HepG2 (cell line): Measurements from ENCODE around the gene HAO2. TPM values are rescaled to one million over a fixed set of nuclear protein-coding genes. Genes with fewer than 3 reads are reported as not detected.
A peak's percentile ranks its signal among the peaks of the same experiment; 100 is the strongest.

Experiments used
- ATAC-seq: fragments of 200-7000 bp; cut with Tn5 transposase; 3 replicates; pipeline ENCODE4 v1.9.1; 2020; ENCODE audit warnings: mild to moderate bottlenecking, moderate library complexity
- BruUV-seq: library from RNA; stranded (reverse); fragments of 400-500 nt; replicated peaks from 2 replicates; lab custom pipeline; 2021; lab: Mats Ljungman, UMichigan
- CTCF ChIA-PET: fragments of 300-600 bp; formaldehyde crosslinking; extraction: SDS; loops from one replicate; lab custom pipeline; 2021; ENCODE audit warnings: low total read pairs, inconsistent platforms, low intra/inter-chr PET ratio; lab: Yijun Ruan, JAX
- POLR2A ChIA-PET: fragments of 350-600 bp; sonication (Branson Sonifier 250); formaldehyde crosslinking; loops from one replicate; lab custom pipeline; 2020; ENCODE audit warnings: antibody characterized with exemption, inconsistent platforms; lab: Yijun Ruan, JAX
- DNase-seq: peaks from one replicate; pipeline ENCODE4 v3.0.0-alpha.2; 2015; ENCODE audit warnings: low spot score
- FAIRE-seq: peaks from 3 replicates; lab custom pipeline; 2011; peaks lifted over from hg19 to GRCh38; lab: Jason Lieb, UNC
- H2AFZ ChIP-seq: one replicate; pipeline ENCODE4 v1.6.1; 2011; ENCODE audit warnings: low read length, inconsistent platforms
- H3K27ac ChIP-seq: fragments of 300-600 bp; 3 replicates; pipeline ENCODE4 v1.8.0; 2011; ENCODE audit warnings: mixed run types, mild to moderate bottlenecking, mixed read lengths, low read length, inconsistent platforms; ENCODE audit not compliant: insufficient read depth; ENCODE audit errors: extremely low read length
- H3K27me3 ChIP-seq, 2 experiments: fragments of 200-600 bp in 1 of 2; 2 replicates in 1 of 2; 3 replicates in 1 of 2; pipeline versions ENCODE4 v1.6.0 to v1.8.0; 2011; ENCODE audit warnings: low read length in 2 of 2, mild to moderate bottlenecking in 2 of 2, moderate library complexity in 2 of 2, inconsistent platforms in 1 of 2; ENCODE audit not compliant: insufficient read depth in 2 of 2, control insufficient read depth in 1 of 2
- H3K36me3 ChIP-seq, 2 experiments: fragments of 200-600 bp in 1 of 2; replicated peaks in 1 of 2; 2 replicates in 1 of 2; 3 replicates in 1 of 2; pipeline versions ENCODE4 v1.5.1 to v1.8.0; 2011; ENCODE audit warnings: low read length in 2 of 2, inconsistent platforms in 1 of 2; ENCODE audit not compliant: insufficient read depth in 2 of 2, control insufficient read depth in 1 of 2
- H3K4me1 ChIP-seq: 2 replicates; pipeline ENCODE4 v1.5.1; 2012; ENCODE audit warnings: low read length, inconsistent platforms; ENCODE audit not compliant: insufficient read depth
- H3K4me2 ChIP-seq: 2 replicates; pipeline ENCODE4 v1.6.0; 2011; ENCODE audit warnings: low read depth, low read length, inconsistent platforms
- H3K4me3 ChIP-seq, 3 experiments: fragments of 200-600 bp in 1 of 3; sonication (generic), shearing (Covaris generic) in 1 of 3; replicated peaks in 1 of 3; 2 replicates each; pipeline ENCODE4 v1.5.1; 2011 to 2016; ENCODE audit warnings: low read length in 3 of 3, inconsistent platforms in 2 of 3, low read depth in 2 of 3, mild to moderate bottlenecking in 2 of 3, control low read depth in 1 of 3, mixed read lengths in 1 of 3; ENCODE audit not compliant: insufficient read depth in 1 of 3
- H3K79me2 ChIP-seq: one replicate; pipeline ENCODE4 v1.6.1; 2011; ENCODE audit warnings: low read length, inconsistent platforms; ENCODE audit not compliant: insufficient read depth
- H3K9ac ChIP-seq: 2 replicates; pipeline ENCODE4 v1.6.0; 2011; ENCODE audit warnings: mild to moderate bottlenecking, low read depth, low read length, inconsistent platforms; ENCODE audit not compliant: insufficient read depth
- H3K9me3 ChIP-seq: 2 replicates; pipeline ENCODE4 v1.5.1; 2012; ENCODE audit warnings: mild to moderate bottlenecking, low read length
- H4K20me1 ChIP-seq: 2 replicates; pipeline ENCODE4 v1.6.0; 2011; ENCODE audit warnings: inconsistent platforms, mild to moderate bottlenecking, low read length, moderate library complexity; ENCODE audit not compliant: insufficient read depth
- BRCA1 ChIP-seq: sonication (generic); formaldehyde crosslinking; IDR thresholded peaks from 2 replicates; pipeline ENCODE4 v1.4.0; 2020; ENCODE audit warnings: missing genetic modification reagents
- HINFP ChIP-seq: sonication (generic); formaldehyde crosslinking; IDR thresholded peaks from 2 replicates; pipeline ENCODE4 v1.4.0; 2020; ENCODE audit warnings: low read depth, mild to moderate bottlenecking, missing genetic modification reagents
- ZNF674 ChIP-seq: sonication (generic); formaldehyde crosslinking; IDR thresholded peaks from 2 replicates; pipeline ENCODE4 v1.5.0; 2020; ENCODE audit warnings: low read depth, mild to moderate bottlenecking, missing genetic modification reagents
- WGBS: methylation state at CpG from one replicate; pipeline ENCODE4 v1.1.6; 2017; ENCODE audit warnings: low lambda C conversion rate; 5-methylcytosine and 5-hydroxymethylcytosine counted together
- in situ Hi-C: cut with HindIII; loops from 2 replicates; pipeline ENCODE4 v1.10.0; 2017; ENCODE audit warnings: low pct_unique_long_range_greater_than_20kb; ENCODE audit not compliant: extremely low pct_ligation_motif_present
- intact Hi-C: fragments of 100-400 bp; cut with micrococcal nuclease; formaldehyde crosslinking; loops from one replicate; pipeline ENCODE4 v1.10.0; 2022; ENCODE audit not compliant: unreplicated experiment
- polyA plus RNA-seq, 8 experiments: library from polyadenylated mRNA; depleted of rRNA in 3 of 8; stranded (reverse) in 7 of 8; unstranded in 1 of 8; fragments of >200 nt; fragmentation: Illumina TruSeq in 4 of 8; extraction: Trizol in 4 of 8; gene quantifications; 2 replicates each; pipeline versions ENCODE4 v1.2.1 to v1.2.3, GENCODE V29; 2011 to 2016; ENCODE audit warnings: low read depth in 4 of 8, missing spikeins in 1 of 8, mixed read lengths in 1 of 8; ENCODE audit not compliant: insufficient read depth in 1 of 8
- total RNA-seq, 5 experiments: library from RNA; depleted of rRNA; stranded (reverse); fragments of >200 nt; fragmentation: Illumina TruSeq; extraction: Trizol; gene quantifications; 2 replicates each; pipeline ENCODE4 v1.2.3, GENCODE V29; 2016; ENCODE audit warnings: low read depth in 1 of 5
- TF ChIP-seq, protein P1 (sequence below): IDR thresholded peaks from 2 replicates; pipeline ENCODE4 v1.4.0; 2020; ENCODE audit warnings: mild to moderate bottlenecking, missing genetic modification reagents

Gene HAO2
- total and polyA plus RNA-seq, 2 of the 13 experiments (the other 11 are each of a cell fraction or from before 2014, with no cell fraction given): 0.05 to 0.09 TPM

DNA sequence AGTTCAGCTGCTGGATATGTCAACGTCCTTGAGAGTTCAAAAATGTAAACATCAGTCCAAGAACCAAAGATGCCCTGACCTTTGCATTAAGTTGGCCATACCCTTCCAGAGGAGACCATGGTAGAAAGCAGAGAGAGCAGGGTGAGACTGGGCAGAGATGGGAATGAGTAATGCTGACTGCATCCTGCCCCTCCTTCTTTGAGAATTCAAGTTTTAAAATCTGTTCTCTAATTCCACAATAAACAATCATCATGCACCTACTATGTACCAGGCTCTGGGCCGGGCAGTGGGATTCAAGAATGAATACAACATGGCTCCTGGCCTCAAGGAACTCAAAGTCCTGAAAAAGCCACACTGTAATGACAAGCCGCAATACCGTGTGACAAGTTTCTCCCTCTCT is 3.9 kb upstream of the HAO2 start (continued):
- TF ChIP-seq, protein P1, sequence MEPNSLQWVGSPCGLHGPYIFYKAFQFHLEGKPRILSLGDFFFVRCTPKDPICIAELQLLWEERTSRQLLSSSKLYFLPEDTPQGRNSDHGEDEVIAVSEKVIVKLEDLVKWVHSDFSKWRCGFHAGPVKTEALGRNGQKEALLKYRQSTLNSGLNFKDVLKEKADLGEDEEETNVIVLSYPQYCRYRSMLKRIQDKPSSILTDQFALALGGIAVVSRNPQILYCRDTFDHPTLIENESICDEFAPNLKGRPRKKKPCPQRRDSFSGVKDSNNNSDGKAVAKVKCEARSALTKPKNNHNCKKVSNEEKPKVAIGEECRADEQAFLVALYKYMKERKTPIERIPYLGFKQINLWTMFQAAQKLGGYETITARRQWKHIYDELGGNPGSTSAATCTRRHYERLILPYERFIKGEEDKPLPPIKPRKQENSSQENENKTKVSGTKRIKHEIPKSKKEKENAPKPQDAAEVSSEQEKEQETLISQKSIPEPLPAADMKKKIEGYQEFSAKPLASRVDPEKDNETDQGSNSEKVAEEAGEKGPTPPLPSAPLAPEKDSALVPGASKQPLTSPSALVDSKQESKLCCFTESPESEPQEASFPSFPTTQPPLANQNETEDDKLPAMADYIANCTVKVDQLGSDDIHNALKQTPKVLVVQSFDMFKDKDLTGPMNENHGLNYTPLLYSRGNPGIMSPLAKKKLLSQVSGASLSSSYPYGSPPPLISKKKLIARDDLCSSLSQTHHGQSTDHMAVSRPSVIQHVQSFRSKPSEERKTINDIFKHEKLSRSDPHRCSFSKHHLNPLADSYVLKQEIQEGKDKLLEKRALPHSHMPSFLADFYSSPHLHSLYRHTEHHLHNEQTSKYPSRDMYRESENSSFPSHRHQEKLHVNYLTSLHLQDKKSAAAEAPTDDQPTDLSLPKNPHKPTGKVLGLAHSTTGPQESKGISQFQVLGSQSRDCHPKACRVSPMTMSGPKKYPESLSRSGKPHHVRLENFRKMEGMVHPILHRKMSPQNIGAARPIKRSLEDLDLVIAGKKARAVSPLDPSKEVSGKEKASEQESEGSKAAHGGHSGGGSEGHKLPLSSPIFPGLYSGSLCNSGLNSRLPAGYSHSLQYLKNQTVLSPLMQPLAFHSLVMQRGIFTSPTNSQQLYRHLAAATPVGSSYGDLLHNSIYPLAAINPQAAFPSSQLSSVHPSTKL (CRISPR knock-in tag): peak; percentile 18; the same call in 1 of the 2 replicates

DNA sequence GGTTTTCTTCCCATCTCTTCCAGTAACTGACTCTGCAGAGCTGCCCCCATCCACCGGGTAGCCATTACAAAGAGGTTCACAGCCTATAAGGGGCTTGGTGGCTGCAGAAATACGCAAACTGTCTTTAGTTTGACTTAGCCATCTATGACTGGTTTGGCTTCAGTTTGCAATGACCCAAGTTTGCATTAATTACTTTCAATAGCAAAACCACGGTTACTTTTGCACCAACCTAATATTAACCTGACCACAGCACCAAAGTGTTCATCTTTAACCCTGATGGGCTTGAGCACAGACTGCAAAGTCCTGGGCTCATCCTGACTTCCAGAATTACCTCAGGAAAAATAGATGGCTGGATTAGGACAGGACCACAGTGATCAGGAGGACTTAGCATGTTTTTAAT is 2.2 kb upstream of the HAO2 start:
- no peak for DNase-seq
- no peak overlapping the region for H3K27ac ChIP-seq
- no TSS peak for BruUV-seq
- H3K36me3 ChIP-seq: no peaks in the 10 kb centered on the region
- FAIRE-seq: no peak
- in situ Hi-C loops: loop anchor here (5.0 kb wide), 1 partner anchor 79 kb away; no protein-coding TSS in a partner anchor
- H2AFZ ChIP-seq: no peak overlapping the region
- TF ChIP-seq ZNF674: no peak
- TF ChIP-seq HINFP (CRISPR knock-in tag): no peak
- TF ChIP-seq BRCA1 (CRISPR knock-in tag): no peak
- no peak overlapping the region for H3K4me3 ChIP-seq
- 86% methylated on average over 3 of the region's 3 CpGs for WGBS
- CTCF ChIA-PET: interaction anchor here (2.6 to 3.7 kb wide), 3 partner anchors 49 to 90 kb away, joined by 16 to 80 read pairs (median 29); no protein-coding TSS in a partner anchor
- no peaks in the 10 kb centered on the region for H3K27me3 ChIP-seq
- peaks cover 69% of the 10 kb centered on the region for H3K4me1 ChIP-seq
- POLR2A ChIA-PET: no interaction called here
- no peaks in the 10 kb centered on the region for H3K9me3 ChIP-seq
- no peak for ATAC-seq
- H3K4me2 ChIP-seq: no peak overlapping the region
- no peak overlapping the region for H3K9ac ChIP-seq
- intact Hi-C loops: no loop called here
- H4K20me1 ChIP-seq: no peaks in the 10 kb centered on the region
- no peaks in the 10 kb centered on the region for H3K79me2 ChIP-seq
